DMS53 (cell line): ENCODE data around the gene WNT2.
"Not testable (repeated sequence)": the region's sequence is repeated elsewhere in the genome, so short reads cannot be mapped to it uniquely, and the experiment has no call there.

ENCODE experiments used
- DNase-seq: peaks from one replicate; lab custom pipeline; 2025; lab: John Stamatoyannopoulos, UW

Gene WNT2

GRCh38 chr7:117262546-117262945, 60.3 kb downstream of the WNT2 start:
- DNase-seq = no peak

GRCh38 chr7:117259615-117260014, 63.2 kb downstream of the WNT2 start:
- no peak for DNase-seq

DNA sequence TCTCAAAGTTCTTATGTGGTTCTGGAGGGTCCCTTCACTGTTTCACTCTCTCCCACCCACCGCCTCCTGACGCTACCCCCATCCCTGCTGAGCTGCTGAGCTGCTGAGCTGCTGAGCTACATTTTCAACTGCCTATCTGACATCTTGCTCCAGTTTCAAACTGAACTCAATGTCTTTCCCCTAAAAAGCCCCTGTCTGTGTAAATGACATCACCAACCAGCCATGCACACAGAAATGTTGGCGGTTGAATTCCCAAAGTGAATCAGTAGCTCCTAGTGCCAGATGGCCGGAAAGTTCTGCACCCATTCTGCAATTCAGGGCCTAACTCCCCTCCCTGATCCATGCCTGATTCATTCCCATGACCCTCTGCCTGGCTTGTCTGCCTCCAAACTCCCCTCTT, 71.2 kb downstream of the WNT2 start:
- DNase-seq = no peak

- DNase-seq = no peak
Measured at GRCh38 chr7:117250801-117251200, 72.1 kb downstream of the WNT2 start.

- no peak for DNase-seq
Measured at GRCh38 chr7:117250245-117250644, 72.6 kb downstream of the WNT2 start.

GRCh38 chr7:117249696-117250095, 73.2 kb downstream of the WNT2 start:
- peak; percentile 12 for DNase-seq

DNA sequence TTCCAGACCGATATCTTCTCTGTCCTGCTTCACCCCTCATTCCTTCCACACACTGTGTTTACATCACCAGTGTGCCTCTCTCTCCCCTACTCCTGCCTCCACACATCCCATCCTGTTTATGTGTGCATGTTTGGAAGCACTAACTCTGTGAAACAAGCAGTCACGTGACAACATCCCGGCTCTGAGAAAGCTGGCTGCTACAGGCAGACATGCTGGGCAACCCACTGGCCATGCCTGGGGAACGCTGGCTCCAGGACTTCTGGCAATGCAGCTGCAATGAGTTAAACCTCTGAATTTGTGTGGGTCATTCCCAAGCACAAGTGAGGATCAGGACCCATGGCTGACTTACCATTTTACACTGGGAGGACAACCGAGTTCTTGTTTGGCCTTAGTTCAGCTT, 74.0 kb downstream of the WNT2 start:
- DNase-seq = no peak

DNA sequence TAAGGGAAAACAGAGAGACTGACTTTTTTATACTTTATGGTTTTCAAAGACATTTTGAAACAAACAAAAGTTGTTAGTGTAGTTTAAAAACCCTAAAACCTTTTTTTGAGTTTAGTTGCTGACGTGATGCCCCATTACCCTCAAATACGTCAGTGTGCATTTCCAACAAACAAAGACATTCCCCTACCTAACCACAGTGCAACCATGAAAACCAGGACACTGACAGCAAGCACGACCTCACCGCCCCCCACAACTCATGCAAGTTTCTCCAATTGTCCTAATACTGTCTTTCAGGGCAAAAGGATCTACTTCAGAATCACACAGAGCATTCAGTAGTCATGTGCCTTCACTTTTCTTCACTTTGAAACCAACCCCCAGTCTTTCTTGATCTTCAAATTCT, 75.0 kb downstream of the WNT2 start:
- DNase-seq = no peak

DNA sequence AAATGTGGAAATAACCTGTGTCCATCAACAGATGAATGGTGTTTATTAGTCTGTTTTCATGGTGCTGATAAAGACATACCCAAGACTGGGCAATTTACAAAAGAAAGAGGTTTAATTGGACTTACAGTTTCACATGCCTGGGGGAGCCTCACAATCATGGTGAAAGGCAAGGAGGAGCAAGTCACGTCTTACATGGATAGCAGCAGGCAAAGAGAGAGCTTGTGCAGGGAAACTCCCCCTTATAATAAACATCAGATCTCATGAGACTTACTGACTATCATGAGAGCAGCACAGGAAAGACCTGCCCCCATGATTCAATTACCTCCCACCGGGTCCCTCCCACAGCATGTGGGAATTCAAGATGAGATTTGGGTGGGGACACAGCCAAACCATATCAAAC, 77.2 kb downstream of the WNT2 start:
- not testable (repeated sequence) for DNase-seq

DNA sequence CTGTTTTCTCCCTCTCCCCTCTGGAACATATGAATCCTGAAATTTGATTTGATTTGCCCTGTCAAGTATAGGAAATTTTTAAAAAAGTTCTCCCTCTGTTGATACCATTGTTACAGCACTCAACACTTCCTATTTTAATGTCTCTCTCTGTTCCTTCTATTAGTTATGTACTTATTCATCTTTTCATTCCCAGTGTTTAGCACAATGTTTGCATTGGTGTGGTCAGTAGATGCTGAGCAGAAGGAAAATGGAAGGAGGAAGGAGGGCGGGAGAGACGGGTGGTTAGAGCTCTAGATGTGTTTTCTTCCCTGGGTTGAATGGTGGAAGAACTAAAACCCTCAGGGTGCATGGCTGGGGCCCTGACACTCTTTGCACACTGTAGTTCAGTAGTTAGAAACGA, 79.5 kb downstream of the WNT2 start:
- DNase-seq = no peak

DNA sequence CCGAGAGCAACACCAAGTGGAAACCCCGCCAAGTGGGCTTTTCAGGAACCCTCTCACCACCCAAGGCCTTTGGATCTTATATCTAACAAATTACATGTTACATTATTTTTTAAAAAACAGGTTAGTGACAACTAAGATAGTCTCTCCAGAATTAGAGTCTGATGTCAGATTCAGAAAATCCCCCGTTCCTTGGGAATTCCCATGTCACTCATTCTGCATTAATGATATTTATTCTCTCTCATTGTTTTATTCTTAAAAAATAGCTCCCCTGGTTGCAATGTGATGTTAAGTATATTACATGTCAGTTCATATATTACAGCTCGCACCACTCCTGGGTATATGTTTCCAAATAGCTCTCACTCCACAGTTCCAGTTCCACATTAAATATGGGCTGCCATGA, 81.8 kb downstream of the WNT2 start:
- no peak for DNase-seq

DNA sequence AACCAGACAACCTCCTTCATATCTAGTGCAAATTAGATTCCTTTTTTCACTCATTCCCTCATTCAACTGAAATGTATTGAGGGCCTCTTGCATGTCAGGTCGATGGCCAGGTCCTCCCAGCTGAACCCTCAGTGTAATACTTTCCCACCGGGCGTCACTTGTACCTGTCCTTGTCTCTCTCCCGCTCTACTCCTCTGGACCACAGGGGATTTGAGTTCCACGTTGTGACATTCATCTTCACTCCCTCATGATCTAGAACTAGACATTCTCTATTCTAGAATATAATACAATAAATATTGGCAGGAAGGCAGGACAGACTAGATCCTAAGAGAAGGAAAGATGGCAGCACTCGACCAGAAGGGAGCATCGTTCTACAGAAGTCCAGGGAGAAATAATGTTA, 83.9 kb downstream of the WNT2 start:
- DNase-seq = no peak

- DNase-seq = no peak
Measured at GRCh38 chr7:117238472-117238871, 84.4 kb downstream of the WNT2 start.

DNA sequence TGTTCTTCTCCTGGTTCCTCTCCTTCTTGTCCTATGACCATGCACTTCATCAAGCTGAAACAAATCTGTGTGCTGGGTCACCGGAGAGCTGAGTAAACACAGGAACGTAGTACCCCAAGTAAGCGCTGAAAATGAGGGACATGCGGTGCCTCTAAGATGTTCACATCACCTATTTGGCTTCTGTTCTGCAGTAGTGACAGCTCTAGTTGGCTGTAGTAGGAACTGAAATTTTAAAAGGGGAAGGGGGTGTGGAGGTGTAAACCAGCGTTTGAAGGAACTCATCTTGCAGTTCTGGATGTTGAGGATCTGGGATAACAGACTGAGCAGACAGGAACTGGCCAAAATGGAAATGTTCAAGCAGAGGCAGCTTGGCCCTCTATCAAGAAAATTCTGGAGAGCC, 85.2 kb downstream of the WNT2 start:
- no peak for DNase-seq

DNA sequence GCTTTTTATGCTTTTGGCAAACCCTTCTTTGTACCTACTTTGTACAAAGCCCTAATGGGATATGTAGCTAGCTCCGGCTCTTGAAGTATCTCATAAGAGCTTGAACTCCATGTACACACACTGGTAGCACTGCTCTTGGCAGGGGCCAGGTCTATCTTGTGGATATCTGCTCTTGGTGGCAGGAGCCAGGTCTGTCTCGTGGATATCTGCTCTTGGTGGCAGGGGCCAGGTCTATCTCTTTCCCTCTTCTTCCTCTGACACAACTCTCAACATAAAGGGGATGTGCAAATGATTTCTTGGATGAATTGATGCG, 91.9 kb downstream of the WNT2 start:
- DNase-seq = no peak

GRCh38 chr7:117230276-117231046, 92.4 kb downstream of the WNT2 start:
- no peak for DNase-seq

DNA sequence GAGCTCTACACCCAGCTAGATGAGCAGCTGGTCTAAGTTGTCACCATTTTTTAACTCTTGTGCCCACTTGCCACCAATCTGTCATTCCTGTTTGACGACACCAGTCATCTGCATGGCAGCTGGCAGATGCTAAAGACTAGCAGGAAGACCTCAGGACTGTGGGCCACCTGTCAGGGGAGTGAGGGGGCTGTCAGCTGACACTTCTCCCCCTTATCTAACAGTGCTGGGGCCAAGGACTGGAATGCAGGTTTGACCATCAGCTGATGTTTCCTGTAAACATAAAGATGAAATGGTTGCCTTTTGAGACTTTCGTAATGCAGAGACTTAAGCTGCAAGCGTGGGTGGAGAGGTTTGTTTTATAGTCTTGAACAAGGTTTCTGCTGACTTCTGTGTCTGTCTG, 93.5 kb downstream of the WNT2 start:
- DNase-seq = no peak

DNA sequence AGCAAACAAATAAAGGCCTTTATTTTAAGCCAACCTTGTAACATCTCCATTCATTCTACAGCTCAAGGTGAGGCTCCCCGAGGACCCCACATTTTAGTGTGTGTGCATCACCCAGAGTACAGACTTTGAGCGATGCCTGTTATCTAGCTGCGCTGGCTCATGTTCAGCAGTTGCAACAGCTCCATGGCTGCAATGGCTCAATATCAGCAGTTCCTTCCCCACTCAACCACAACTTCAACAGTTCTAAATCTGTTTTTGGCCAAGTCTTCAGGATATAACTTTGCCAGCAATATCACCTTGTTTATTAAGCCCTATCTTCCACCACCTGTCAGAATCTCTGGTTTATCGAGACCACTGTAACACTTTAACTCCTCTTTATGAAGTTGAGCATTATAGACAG, 95.8 kb downstream of the WNT2 start:
- no peak for DNase-seq

GRCh38 chr7:117225536-117225935, 97.3 kb downstream of the WNT2 start:
- DNase-seq = no peak
